Astrocyte (in vitro differentiated cells and primary cell): Measurements from ENCODE around the gene PCBP3. TPM values are rescaled to one million over a fixed set of nuclear protein-coding genes. Genes with fewer than 3 reads are reported as not detected.
A peak's percentile ranks its signal among the peaks of the same experiment; 100 is the strongest.

ENCODE experiments used
- DNase-seq: peaks from one replicate; pipeline ENCODE4 v3.0.0-alpha.2; 2010; ENCODE audit warnings: low read depth
- FAIRE-seq: peaks from 2 replicates; lab custom pipeline; 2011; peaks lifted over from hg19 to GRCh38; lab: Jason Lieb, UNC
- H2AFZ ChIP-seq: 2 replicates; pipeline ENCODE4 v1.6.0; 2012; ENCODE audit warnings: low read depth, low read length, inconsistent platforms
- H3K27ac ChIP-seq: 2 replicates; pipeline ENCODE4 v1.5.1; 2011; ENCODE audit warnings: low read depth, low read length, inconsistent platforms
- H3K27me3 ChIP-seq: 2 replicates; pipeline ENCODE4 v1.6.0; 2011; ENCODE audit warnings: low read length, inconsistent platforms; ENCODE audit not compliant: insufficient read depth
- H3K36me3 ChIP-seq: 2 replicates; pipeline ENCODE4 v1.5.1; 2011; ENCODE audit warnings: low read length, inconsistent platforms; ENCODE audit not compliant: insufficient read depth
- H3K4me1 ChIP-seq: 2 replicates; pipeline ENCODE4 v1.5.1; 2011; ENCODE audit warnings: low read length, inconsistent platforms; ENCODE audit not compliant: insufficient read depth
- H3K4me2 ChIP-seq: 2 replicates; pipeline ENCODE4 v1.6.0; 2012; ENCODE audit warnings: low read length, inconsistent platforms
- H3K4me3 ChIP-seq: 2 replicates; pipeline ENCODE4 v1.5.1; 2011; ENCODE audit warnings: low read depth, mild to moderate bottlenecking, low read length, inconsistent platforms; ENCODE audit not compliant: insufficient read depth
- H3K79me2 ChIP-seq: 2 replicates; pipeline ENCODE4 v1.6.0; 2012; ENCODE audit warnings: mild to moderate bottlenecking, low read length, inconsistent platforms; ENCODE audit not compliant: insufficient read depth
- H3K9ac ChIP-seq: 2 replicates; pipeline ENCODE4 v1.6.0; 2012; ENCODE audit warnings: mild to moderate bottlenecking, low read length, inconsistent platforms
- H3K9me3 ChIP-seq: 2 replicates; pipeline ENCODE4 v1.5.1; 2012; ENCODE audit warnings: low read depth, mild to moderate bottlenecking, low read length, inconsistent platforms; ENCODE audit not compliant: insufficient read depth
- H4K20me1 ChIP-seq: 2 replicates; pipeline ENCODE4 v1.6.0; 2012; ENCODE audit warnings: low read length, inconsistent platforms; ENCODE audit not compliant: insufficient read depth
- H3K27ac Mint-ChIP-seq: one replicate; pipeline ENCODE4 v1.8.0; 2021; ENCODE audit warnings: mild to moderate bottlenecking, mixed read lengths; ENCODE audit not compliant: unreplicated experiment
- H3K27me3 Mint-ChIP-seq: one replicate; pipeline ENCODE4 v1.8.0; 2021; ENCODE audit warnings: low read depth, mixed read lengths; ENCODE audit not compliant: unreplicated experiment
- H3K36me3 Mint-ChIP-seq: one replicate; pipeline ENCODE4 v1.8.0; 2021; ENCODE audit warnings: low read depth, mixed read lengths; ENCODE audit not compliant: unreplicated experiment
- H3K4me1 Mint-ChIP-seq: one replicate; pipeline ENCODE4 v1.8.0; 2021; ENCODE audit warnings: low read depth, mixed read lengths; ENCODE audit not compliant: unreplicated experiment
- H3K4me3 Mint-ChIP-seq: one replicate; pipeline ENCODE4 v1.8.0; 2021; ENCODE audit warnings: mild to moderate bottlenecking, moderate library complexity, mixed read lengths; ENCODE audit not compliant: unreplicated experiment
- H3K9me3 Mint-ChIP-seq: one replicate; pipeline ENCODE4 v1.8.0; 2021; ENCODE audit warnings: mild to moderate bottlenecking, mixed read lengths; ENCODE audit not compliant: unreplicated experiment
- EZH2 ChIP-seq: IDR thresholded peaks from 2 replicates; pipeline ENCODE4 v1.6.1; 2012; ENCODE audit warnings: mild to moderate bottlenecking, low read length, inconsistent platforms; ENCODE audit not compliant: insufficient read depth
- total RNA-seq: library from RNA; stranded (reverse); gene quantifications from 2 replicates; pipeline ENCODE4 v1.2.1, GENCODE V29; 2021
- TF ChIP-seq, protein P1 (sequence below): IDR thresholded peaks from 2 replicates; pipeline ENCODE4 v1.5.1; 2011; ENCODE audit warnings: low read depth, mild to moderate bottlenecking, inconsistent platforms, low read length, moderate library complexity; ENCODE audit not compliant: insufficient read depth

The PCBP3 gene
- total RNA-seq, 1 donor from 2014 or later: 1.8 TPM

DNA sequence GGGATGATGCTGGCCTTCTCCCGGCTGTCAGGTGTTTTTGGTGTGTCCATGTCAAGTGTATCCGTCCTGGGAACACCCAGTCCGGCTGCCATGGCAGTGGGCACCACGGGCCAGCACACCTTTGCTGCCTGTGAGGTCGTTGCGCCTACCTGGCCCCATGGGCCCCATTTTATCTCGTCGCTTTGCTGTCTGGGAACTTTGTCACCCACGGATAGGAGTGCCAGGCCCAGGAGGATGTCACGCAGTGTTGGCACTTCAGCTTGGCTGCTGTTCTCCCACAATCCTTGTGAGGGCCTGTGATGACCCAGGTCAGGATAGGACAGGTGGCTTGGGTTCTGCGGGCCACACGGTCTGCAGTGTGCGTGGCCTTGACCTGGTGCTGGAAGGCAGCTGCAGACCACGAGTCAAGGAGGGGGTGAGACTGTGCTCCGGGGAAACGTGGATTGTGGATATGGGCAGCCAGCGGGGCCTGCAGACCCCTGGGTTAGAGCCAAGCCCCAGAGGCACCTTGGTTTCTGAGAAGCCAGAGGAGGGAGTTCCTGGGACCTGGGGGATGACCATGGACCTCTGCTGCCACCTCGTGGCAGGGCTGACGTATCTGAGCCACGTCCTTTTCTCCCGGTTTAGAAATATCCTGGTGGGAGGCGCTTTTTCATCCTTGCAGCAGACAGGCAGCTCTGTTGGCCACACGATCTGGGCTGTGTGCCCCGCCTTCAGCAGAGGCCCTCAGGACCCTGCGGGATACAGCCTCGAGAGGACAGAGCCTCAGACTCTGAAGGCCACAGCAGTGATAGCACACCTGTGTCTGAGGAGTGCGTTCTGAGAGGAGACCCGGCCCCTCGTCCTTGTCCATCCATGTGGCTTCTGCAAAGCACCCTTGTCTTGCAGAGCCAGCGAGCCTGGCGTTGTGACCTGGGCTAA lies 176.9 kb downstream of the PCBP3 start:
- Histone ChIP-seq H3K4me2 (peak overlapping the region; percentile 18), H3K36me3 (no peaks in the 10 kb centered on the region), H4K20me1 (no peaks in the 10 kb centered on the region), H2AFZ (peak overlapping the region; percentile 8), H3K79me2 (no peaks in the 10 kb centered on the region), H3K27ac (no peak overlapping the region), H3K9ac (peak overlapping the region; percentile 63), H3K4me1 (peaks cover 24% of the 10 kb centered on the region), H3K4me3 (no peak overlapping the region), H3K9me3 (no peaks in the 10 kb centered on the region), H3K27me3 (no peaks in the 10 kb centered on the region)
- no peak overlapping the region for H3K27ac Mint-ChIP-seq
- FAIRE-seq (peak; percentile 71), DNase-seq (peak; percentile 67)
- peak overlapping the region; percentile 13 for H3K4me3 Mint-ChIP-seq
- H3K27me3 Mint-ChIP-seq: peaks cover 32% of the 10 kb centered on the region
- no peak for TF ChIP-seq EZH2
- TF ChIP-seq, protein P1, sequence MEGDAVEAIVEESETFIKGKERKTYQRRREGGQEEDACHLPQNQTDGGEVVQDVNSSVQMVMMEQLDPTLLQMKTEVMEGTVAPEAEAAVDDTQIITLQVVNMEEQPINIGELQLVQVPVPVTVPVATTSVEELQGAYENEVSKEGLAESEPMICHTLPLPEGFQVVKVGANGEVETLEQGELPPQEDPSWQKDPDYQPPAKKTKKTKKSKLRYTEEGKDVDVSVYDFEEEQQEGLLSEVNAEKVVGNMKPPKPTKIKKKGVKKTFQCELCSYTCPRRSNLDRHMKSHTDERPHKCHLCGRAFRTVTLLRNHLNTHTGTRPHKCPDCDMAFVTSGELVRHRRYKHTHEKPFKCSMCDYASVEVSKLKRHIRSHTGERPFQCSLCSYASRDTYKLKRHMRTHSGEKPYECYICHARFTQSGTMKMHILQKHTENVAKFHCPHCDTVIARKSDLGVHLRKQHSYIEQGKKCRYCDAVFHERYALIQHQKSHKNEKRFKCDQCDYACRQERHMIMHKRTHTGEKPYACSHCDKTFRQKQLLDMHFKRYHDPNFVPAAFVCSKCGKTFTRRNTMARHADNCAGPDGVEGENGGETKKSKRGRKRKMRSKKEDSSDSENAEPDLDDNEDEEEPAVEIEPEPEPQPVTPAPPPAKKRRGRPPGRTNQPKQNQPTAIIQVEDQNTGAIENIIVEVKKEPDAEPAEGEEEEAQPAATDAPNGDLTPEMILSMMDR: peak; percentile 75
- no peaks in the 10 kb centered on the region for H3K36me3 Mint-ChIP-seq
- peaks cover 19% of the 10 kb centered on the region for H3K4me1 Mint-ChIP-seq
- H3K9me3 Mint-ChIP-seq: no peaks in the 10 kb centered on the region

GRCh38 chr21:45821315-45821962 lies 177.9 kb downstream of the PCBP3 start:
- Histone ChIP-seq H3K27ac (no peak overlapping the region), H3K4me2 (no peak overlapping the region), H3K79me2 (no peaks in the 10 kb centered on the region), H3K4me1 (peaks cover 24% of the 10 kb centered on the region), H4K20me1 (no peaks in the 10 kb centered on the region), H3K27me3 (no peaks in the 10 kb centered on the region), H3K9me3 (no peaks in the 10 kb centered on the region), H3K9ac (no peak overlapping the region), H3K36me3 (no peaks in the 10 kb centered on the region), H3K4me3 (no peak overlapping the region), H2AFZ (no peak overlapping the region)
- no peaks in the 10 kb centered on the region for H3K36me3 Mint-ChIP-seq
- peaks cover 38% of the 10 kb centered on the region for H3K27me3 Mint-ChIP-seq
- no peak overlapping the region for H3K27ac Mint-ChIP-seq
- TF ChIP-seq EZH2: no peak
- TF ChIP-seq, protein P1: no peak
- no peak for DNase-seq
- no peak for FAIRE-seq
- peak overlapping the region; percentile 60 for H3K4me3 Mint-ChIP-seq
- peaks cover 19% of the 10 kb centered on the region for H3K4me1 Mint-ChIP-seq
- no peaks in the 10 kb centered on the region for H3K9me3 Mint-ChIP-seq
